Measurements from ENCODE around the gene POLN. TPM values are rescaled to one million over a fixed set of nuclear protein-coding genes. Genes with fewer than 3 reads are reported as not detected.
"Not testable (repeated sequence)": the region's sequence is repeated elsewhere in the genome, so short reads cannot be mapped to it uniquely, and the experiment has no call there.

Gene POLN
- total and polyA plus RNA-seq, 9 donors: 1.5 to 4.8 (median 2.2) TPM

DNA sequence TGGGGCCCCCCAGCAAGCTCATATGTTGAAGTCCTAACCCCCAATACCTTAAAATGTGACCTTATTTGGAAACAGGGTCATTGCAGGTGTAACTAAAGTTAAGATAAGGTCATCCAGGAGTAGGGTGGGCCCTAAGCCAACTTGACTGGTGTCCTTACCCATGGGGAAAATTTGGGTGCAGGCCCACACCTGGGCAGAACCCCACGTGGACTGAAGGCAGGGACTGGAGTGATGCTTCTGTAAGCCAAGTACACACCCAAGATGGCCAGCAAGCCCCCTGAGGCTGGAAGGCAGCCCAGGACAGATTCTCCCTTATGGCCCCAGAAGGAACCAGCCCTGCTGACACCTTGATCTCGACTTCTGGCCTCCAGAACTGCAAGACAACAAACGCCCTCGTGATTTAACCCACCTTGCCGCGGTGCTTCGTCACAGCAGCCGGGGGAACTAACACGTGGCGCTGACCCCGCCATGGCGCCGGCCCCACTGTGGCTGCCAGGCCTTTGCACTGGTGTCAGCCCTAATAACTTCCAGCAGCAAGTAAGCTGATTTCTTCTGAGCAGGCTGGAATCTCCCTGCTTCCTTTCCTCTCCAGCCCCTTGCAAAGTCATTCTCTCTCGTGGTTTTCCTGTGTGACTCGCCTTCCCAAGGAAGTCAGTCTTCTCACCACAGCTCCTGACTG is 43.2 kb upstream of the POLN start:
- H3K4me1 ChIP-seq (ENCODE audit: control insufficient read depth, insufficient read depth, low read length): peaks cover 17% of the 10 kb centered on the region
- no peaks in the 10 kb centered on the region for H3K9me3 ChIP-seq (replicated peaks; ENCODE audit: control insufficient read depth, low read depth, low read length)
- H3K36me3 ChIP-seq (ENCODE audit: control insufficient read depth, insufficient read depth, low read length): no peaks in the 10 kb centered on the region
- WGBS (ENCODE audit: insufficient coverage): 78% methylated on average over 13 of the region's 15 CpGs
- no peak overlapping the region for H3K4me3 ChIP-seq (ENCODE audit: low read length)
- no peak for DNase-seq
- no peaks in the 10 kb centered on the region for H3K27me3 ChIP-seq (ENCODE audit: control insufficient read depth, insufficient read depth, low read length)
- H3K27ac ChIP-seq (ENCODE audit: low read length): no peak overlapping the region

DNA sequence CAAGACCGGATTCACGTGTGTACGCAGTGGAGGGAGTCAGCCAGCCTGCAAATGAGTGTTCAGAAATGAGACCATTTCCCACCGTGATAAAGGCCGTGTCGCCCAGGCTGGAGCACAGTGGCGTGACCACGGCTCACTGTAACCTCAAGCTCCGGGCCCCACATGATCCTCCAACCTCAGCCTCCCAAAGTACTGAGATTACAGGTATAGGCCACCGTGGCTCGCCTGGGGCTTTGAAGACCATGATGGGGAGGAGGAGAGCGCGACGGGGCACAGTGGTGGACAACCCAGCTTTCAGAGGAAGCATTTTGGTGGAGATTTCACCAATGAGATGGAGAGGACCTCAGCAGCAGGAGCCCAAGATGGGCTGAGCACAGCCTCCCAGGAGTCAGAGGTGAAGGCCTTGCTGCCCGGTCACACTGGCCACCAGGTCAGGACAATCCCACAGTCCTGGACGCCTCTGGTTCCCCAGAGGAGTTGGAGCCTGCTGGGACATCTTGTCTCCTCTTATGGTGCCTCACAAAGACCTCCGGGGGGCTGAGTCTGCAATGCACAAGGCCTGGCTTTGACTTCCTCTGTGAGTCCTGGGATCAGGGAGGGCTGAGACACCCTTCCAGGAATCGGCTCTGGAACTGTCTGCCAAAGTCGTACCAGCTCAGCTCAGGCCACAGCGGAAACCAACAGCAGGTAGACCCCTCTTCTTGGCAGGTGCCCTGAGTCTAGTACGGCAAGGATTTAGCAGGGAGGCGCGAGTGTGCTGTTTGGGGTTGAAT is 42.4 kb upstream of the POLN start:
- Histone ChIP-seq H3K4me1 (ENCODE audit: control insufficient read depth, insufficient read depth, low read length) (peaks cover 17% of the 10 kb centered on the region), H3K27ac (ENCODE audit: low read length) (no peak overlapping the region), H3K4me3 (ENCODE audit: low read length) (no peak overlapping the region), H3K27me3 (ENCODE audit: control insufficient read depth, insufficient read depth, low read length) (no peaks in the 10 kb centered on the region), H3K36me3 (ENCODE audit: control insufficient read depth, insufficient read depth, low read length) (no peaks in the 10 kb centered on the region), H3K9me3 (replicated peaks; ENCODE audit: control insufficient read depth, low read depth, low read length) (no peaks in the 10 kb centered on the region)
- DNase-seq: no peak
- WGBS (ENCODE audit: insufficient coverage): 91% methylated on average over 14 of the region's 23 CpGs

GRCh38 chr4:2283199-2283711 is 41.3 kb upstream of the POLN start:
- DNase-seq: no peak
- H3K27me3 ChIP-seq (ENCODE audit: control insufficient read depth, insufficient read depth, low read length): no peaks in the 10 kb centered on the region
- no peak overlapping the region for H3K4me3 ChIP-seq (ENCODE audit: low read length)
- no peaks in the 10 kb centered on the region for H3K36me3 ChIP-seq (ENCODE audit: control insufficient read depth, insufficient read depth, low read length)
- peaks cover 17% of the 10 kb centered on the region for H3K4me1 ChIP-seq (ENCODE audit: control insufficient read depth, insufficient read depth, low read length)
- WGBS (ENCODE audit: insufficient coverage): 91% methylated on average over 3 of the region's 3 CpGs
- no peak overlapping the region for H3K27ac ChIP-seq (ENCODE audit: low read length)
- no peaks in the 10 kb centered on the region for H3K9me3 ChIP-seq (replicated peaks; ENCODE audit: control insufficient read depth, low read depth, low read length)

GRCh38 chr4:2281575-2282343 is 39.8 kb upstream of the POLN start:
- 33% methylated on average over 6 of the region's 10 CpGs for WGBS (ENCODE audit: insufficient coverage)

DNA sequence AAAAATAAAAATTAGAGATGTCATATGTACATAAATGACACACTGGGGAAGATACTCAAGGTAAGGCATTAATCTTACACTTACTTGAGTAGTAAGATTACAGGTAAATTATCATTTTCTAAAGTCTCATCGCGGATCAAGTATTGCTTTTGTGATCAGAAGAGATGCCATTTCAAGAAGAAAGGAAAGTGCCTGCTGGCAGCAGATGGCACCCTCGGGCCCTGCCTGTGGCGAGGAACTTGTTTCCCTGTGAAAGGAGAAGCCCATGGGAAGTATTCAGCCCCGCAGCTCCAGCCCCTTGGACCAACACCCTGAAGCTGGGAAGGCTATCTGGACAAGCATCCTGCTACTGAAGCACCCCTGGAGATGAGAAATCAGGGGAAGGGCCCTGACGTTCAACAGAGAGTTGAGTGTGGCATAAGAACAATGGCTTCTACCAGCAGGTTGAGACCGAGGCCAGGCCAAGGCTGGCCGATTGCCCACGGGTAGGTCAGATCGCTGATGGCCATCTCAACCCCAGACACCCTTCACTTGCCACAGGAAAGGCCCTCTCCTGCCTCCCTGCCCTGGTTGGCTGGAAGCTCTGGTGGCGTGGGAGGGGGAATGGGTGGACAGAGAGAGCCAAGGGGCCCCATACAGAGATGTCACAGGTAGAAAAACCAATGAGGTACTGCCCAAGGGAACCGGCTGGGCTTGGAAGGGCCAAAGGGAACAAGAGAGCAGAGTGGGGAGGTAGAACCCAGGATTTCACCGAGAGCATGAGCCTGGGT is 38.8 kb upstream of the POLN start:
- no peak overlapping the region for H3K4me3 ChIP-seq (ENCODE audit: low read length)
- H3K27ac ChIP-seq (ENCODE audit: low read length): no peak overlapping the region
- H3K27me3 ChIP-seq (ENCODE audit: control insufficient read depth, insufficient read depth, low read length): no peaks in the 10 kb centered on the region
- 94% methylated on average over 5 of the region's 13 CpGs for WGBS (ENCODE audit: insufficient coverage)
- no peaks in the 10 kb centered on the region for H3K36me3 ChIP-seq (ENCODE audit: control insufficient read depth, insufficient read depth, low read length)
- DNase-seq: no peak
- no peaks in the 10 kb centered on the region for H3K9me3 ChIP-seq (replicated peaks; ENCODE audit: control insufficient read depth, low read depth, low read length)
- H3K4me1 ChIP-seq (ENCODE audit: control insufficient read depth, insufficient read depth, low read length): peaks cover 6% of the 10 kb centered on the region

More at GRCh38 chr4:2281575-2282343, 39.8 kb upstream of the POLN start:
- Histone ChIP-seq H3K9me3 (replicated peaks; ENCODE audit: control insufficient read depth, low read depth, low read length) (no peaks in the 10 kb centered on the region), H3K27ac (ENCODE audit: low read length) (peak overlapping the region; percentile 47), H3K27me3 (ENCODE audit: control insufficient read depth, insufficient read depth, low read length) (no peaks in the 10 kb centered on the region), H3K36me3 (ENCODE audit: control insufficient read depth, insufficient read depth, low read length) (no peaks in the 10 kb centered on the region), H3K4me1 (ENCODE audit: control insufficient read depth, insufficient read depth, low read length) (peaks cover 9% of the 10 kb centered on the region), H3K4me3 (ENCODE audit: low read length) (no peak overlapping the region)
- DNase-seq: no peak

GRCh38 chr4:2277956-2278355 is 36.0 kb upstream of the POLN start:
- WGBS (ENCODE audit: insufficient coverage): 98% methylated on average over 7 of the region's 9 CpGs
- DNase-seq: no peak
- Histone ChIP-seq H3K27ac (ENCODE audit: low read length) (no peak overlapping the region), H3K27me3 (ENCODE audit: control insufficient read depth, insufficient read depth, low read length) (no peaks in the 10 kb centered on the region), H3K4me3 (ENCODE audit: low read length) (no peak overlapping the region), H3K9me3 (replicated peaks; ENCODE audit: control insufficient read depth, low read depth, low read length) (no peaks in the 10 kb centered on the region), H3K4me1 (ENCODE audit: control insufficient read depth, insufficient read depth, low read length) (peaks cover 5% of the 10 kb centered on the region), H3K36me3 (ENCODE audit: control insufficient read depth, insufficient read depth, low read length) (no peaks in the 10 kb centered on the region)

GRCh38 chr4:2276581-2277325 is 34.8 kb upstream of the POLN start:
- 92% methylated on average over 20 of the region's 30 CpGs for WGBS (ENCODE audit: insufficient coverage)
- no peak for DNase-seq
- H3K27me3 ChIP-seq (ENCODE audit: control insufficient read depth, insufficient read depth, low read length): no peaks in the 10 kb centered on the region

DNA sequence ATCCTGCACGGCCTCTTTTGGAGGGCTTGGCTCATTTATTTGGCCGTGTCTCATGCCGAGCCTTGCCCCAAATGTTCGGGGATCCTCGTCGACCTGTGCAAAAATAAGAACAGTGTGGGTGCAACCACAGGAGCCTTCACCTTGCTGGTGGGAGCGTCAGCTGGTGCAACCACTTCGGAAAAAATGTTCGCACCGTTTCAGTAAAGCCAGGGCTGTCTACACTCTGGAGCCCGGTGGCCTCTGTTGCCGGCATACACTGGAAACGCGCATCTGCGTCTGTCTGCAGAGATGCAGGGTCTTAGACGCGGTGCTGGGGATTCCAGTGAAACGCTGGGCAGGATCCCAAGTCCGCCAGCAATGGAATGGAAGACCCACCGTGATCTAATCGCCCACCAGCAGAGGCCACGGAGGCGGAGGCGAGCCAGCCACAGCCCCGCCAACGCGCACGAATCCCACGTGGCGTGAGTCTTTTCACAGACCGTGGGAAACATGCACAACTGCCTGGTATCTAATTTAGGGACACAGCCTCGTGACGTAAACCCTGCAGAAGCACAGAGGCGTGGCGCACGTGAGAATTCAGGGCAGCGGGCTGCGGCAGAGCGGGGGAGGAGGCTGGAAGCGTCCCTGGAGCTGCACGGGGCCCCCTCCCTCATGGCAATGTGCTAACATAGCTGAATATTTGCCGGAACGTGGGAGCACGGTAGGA is 33.8 kb upstream of the POLN start:
- 88% methylated on average over 41 of the region's 44 CpGs for WGBS (ENCODE audit: insufficient coverage)
- Histone ChIP-seq H3K4me1 (ENCODE audit: control insufficient read depth, insufficient read depth, low read length) (no peaks in the 10 kb centered on the region), H3K36me3 (ENCODE audit: control insufficient read depth, insufficient read depth, low read length) (no peaks in the 10 kb centered on the region), H3K4me3 (ENCODE audit: low read length) (no peak overlapping the region), H3K27me3 (ENCODE audit: control insufficient read depth, insufficient read depth, low read length) (no peaks in the 10 kb centered on the region), H3K9me3 (replicated peaks; ENCODE audit: control insufficient read depth, low read depth, low read length) (no peaks in the 10 kb centered on the region), H3K27ac (ENCODE audit: low read length) (no peak overlapping the region)
- DNase-seq: no peak

More at GRCh38 chr4:2276581-2277325, 34.8 kb upstream of the POLN start:
- Histone ChIP-seq H3K4me3 (ENCODE audit: low read length) (no peak overlapping the region), H3K9me3 (replicated peaks; ENCODE audit: control insufficient read depth, low read depth, low read length) (no peaks in the 10 kb centered on the region), H3K27ac (ENCODE audit: low read length) (no peak overlapping the region), H3K4me1 (ENCODE audit: control insufficient read depth, insufficient read depth, low read length) (peaks cover 3% of the 10 kb centered on the region), H3K36me3 (ENCODE audit: control insufficient read depth, insufficient read depth, low read length) (no peaks in the 10 kb centered on the region)

DNA sequence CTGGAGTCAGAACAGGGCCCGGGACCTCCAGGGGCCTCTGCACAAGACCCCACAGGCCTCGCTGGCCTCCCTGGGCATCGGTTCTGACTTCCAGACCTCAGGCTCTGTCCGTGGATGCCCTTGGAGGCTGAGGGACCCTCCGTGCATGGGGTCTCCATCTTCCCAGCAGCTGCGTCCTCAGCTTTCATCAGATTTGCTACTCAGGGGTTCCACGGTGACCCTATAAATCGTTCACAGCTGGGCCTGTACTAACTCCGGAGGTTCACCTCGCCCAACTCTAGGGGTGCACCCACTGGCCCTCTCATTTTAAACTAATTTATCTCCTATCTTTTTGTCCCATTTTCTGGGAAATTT is 33.1 kb upstream of the POLN start:
- DNase-seq; H3K9me3 ChIP-seq (replicated peaks; ENCODE audit: control insufficient read depth, low read depth, low read length); H3K36me3 ChIP-seq (ENCODE audit: control insufficient read depth, insufficient read depth, low read length); H3K27ac ChIP-seq (ENCODE audit: low read length); H3K4me3 ChIP-seq (ENCODE audit: low read length); H3K27me3 ChIP-seq (ENCODE audit: control insufficient read depth, insufficient read depth, low read length); H3K4me1 ChIP-seq (ENCODE audit: control insufficient read depth, insufficient read depth, low read length): not testable (repeated sequence)
- WGBS (ENCODE audit: insufficient coverage): 77% methylated on average over 9 of the region's 10 CpGs
